Measurements from ENCODE around the gene UTP20. TPM values are rescaled to one million over a fixed set of nuclear protein-coding genes. Genes with fewer than 3 reads are reported as not detected.

UTP20 gene
- total RNA-seq, 1 donor from 2014 or later, result 21.4 TPM

- Mint-ChIP-seq H3K27ac (no peak overlapping the region), H3K36me3 (no peaks in the 10 kb centered on the region), H3K9me3 (no peaks in the 10 kb centered on the region), H3K4me3 (no peak overlapping the region), H3K27me3 (peaks cover 42% of the 10 kb centered on the region), H3K4me1 (ENCODE audit: unreplicated experiment) (peaks cover 3% of the 10 kb centered on the region)
- TF ChIP-seq, protein P1, sequence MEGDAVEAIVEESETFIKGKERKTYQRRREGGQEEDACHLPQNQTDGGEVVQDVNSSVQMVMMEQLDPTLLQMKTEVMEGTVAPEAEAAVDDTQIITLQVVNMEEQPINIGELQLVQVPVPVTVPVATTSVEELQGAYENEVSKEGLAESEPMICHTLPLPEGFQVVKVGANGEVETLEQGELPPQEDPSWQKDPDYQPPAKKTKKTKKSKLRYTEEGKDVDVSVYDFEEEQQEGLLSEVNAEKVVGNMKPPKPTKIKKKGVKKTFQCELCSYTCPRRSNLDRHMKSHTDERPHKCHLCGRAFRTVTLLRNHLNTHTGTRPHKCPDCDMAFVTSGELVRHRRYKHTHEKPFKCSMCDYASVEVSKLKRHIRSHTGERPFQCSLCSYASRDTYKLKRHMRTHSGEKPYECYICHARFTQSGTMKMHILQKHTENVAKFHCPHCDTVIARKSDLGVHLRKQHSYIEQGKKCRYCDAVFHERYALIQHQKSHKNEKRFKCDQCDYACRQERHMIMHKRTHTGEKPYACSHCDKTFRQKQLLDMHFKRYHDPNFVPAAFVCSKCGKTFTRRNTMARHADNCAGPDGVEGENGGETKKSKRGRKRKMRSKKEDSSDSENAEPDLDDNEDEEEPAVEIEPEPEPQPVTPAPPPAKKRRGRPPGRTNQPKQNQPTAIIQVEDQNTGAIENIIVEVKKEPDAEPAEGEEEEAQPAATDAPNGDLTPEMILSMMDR (conservative IDR thresholded peaks at IDR 0.05), result no peak
- no peak for DNase-seq (ENCODE audit: extremely low spot score, unreplicated experiment)
These were observed 3.5 kb upstream of the UTP20 start for GRCh38 chr12:101276433-101276832.

DNA sequence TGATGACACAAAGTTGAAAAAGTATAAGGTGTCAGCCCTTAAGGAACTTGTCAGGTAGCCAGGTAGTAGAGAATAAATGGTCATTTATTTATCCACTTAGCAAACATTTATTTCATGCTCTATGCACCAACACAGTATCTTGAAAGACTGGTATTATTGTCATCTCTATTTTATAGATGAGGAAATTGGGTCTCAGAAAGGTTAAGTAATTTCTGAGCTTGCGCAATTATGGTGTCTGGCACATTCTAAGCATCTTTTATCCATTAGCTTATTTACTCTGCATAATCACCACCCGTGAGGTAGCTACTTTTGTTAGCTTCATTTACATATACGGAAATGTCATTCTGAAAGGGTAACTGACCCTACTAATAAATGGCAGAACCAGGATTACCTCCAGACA, 2.5 kb upstream of the UTP20 start:
- no peak for DNase-seq (ENCODE audit: extremely low spot score, unreplicated experiment)
- Mint-ChIP-seq H3K27ac (no peak overlapping the region), H3K4me1 (ENCODE audit: unreplicated experiment) (peaks cover 3% of the 10 kb centered on the region), H3K9me3 (no peaks in the 10 kb centered on the region), H3K27me3 (peaks cover 37% of the 10 kb centered on the region), H3K4me3 (peak overlapping the region; percentile 49), H3K36me3 (peaks cover 4% of the 10 kb centered on the region)
- TF ChIP-seq, protein P1 (conservative IDR thresholded peaks at IDR 0.05), result no peak

DNA sequence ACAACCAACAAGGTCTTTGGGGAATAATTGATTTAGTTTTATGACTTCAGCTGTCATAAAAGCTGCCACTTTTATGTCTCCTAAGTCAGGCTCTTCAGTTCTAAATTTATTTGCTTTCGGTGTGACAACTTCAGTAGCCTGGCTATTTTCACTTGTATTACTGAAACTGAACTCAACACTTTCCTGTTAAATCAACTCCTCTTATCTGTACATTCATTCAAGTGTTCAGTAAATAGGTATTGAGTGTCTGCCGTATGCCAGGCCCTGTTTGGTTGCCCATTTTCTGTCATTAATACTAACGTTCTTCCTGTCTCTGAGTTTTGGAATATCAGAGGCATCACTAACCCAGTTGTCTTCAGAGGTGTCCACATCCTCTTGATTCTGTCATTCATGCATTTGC, 7.5 kb downstream of the UTP20 start:
- Mint-ChIP-seq H3K27ac (no peak overlapping the region), H3K36me3 (peaks cover 17% of the 10 kb centered on the region), H3K9me3 (no peaks in the 10 kb centered on the region), H3K4me3 (no peak overlapping the region), H3K4me1 (ENCODE audit: unreplicated experiment) (no peaks in the 10 kb centered on the region), H3K27me3 (no peaks in the 10 kb centered on the region)
- DNase-seq (ENCODE audit: extremely low spot score, unreplicated experiment), result no peak
- TF ChIP-seq, protein P1 (conservative IDR thresholded peaks at IDR 0.05), result no peak

GRCh38 chr12:101297661-101298060, 17.8 kb downstream of the UTP20 start:
- Mint-ChIP-seq H3K27me3 (no peaks in the 10 kb centered on the region), H3K4me3 (no peak overlapping the region), H3K27ac (no peak overlapping the region), H3K4me1 (ENCODE audit: unreplicated experiment) (peaks cover 5% of the 10 kb centered on the region), H3K9me3 (no peaks in the 10 kb centered on the region), H3K36me3 (peaks cover 37% of the 10 kb centered on the region)
- TF ChIP-seq, protein P1 (conservative IDR thresholded peaks at IDR 0.05), result no peak
- no peak for DNase-seq (ENCODE audit: extremely low spot score, unreplicated experiment)

GRCh38 chr12:101298426-101298825, 18.5 kb downstream of the UTP20 start:
- no peak for DNase-seq (ENCODE audit: extremely low spot score, unreplicated experiment)
- Mint-ChIP-seq H3K4me3 (no peak overlapping the region), H3K4me1 (ENCODE audit: unreplicated experiment) (peaks cover 5% of the 10 kb centered on the region), H3K27me3 (no peaks in the 10 kb centered on the region), H3K27ac (no peak overlapping the region), H3K9me3 (no peaks in the 10 kb centered on the region), H3K36me3 (peaks cover 42% of the 10 kb centered on the region)
- TF ChIP-seq, protein P1 (conservative IDR thresholded peaks at IDR 0.05), result no peak

- H3K27ac Mint-ChIP-seq, result peak overlapping the region; percentile 9
- peaks cover 5% of the 10 kb centered on the region for H3K4me1 Mint-ChIP-seq (ENCODE audit: unreplicated experiment)
- no peak for DNase-seq (ENCODE audit: extremely low spot score, unreplicated experiment)
- no peak overlapping the region for H3K4me3 Mint-ChIP-seq
- no peaks in the 10 kb centered on the region for H3K9me3 Mint-ChIP-seq
- TF ChIP-seq, protein P1 (conservative IDR thresholded peaks at IDR 0.05), result no peak
- H3K27me3 Mint-ChIP-seq, result no peaks in the 10 kb centered on the region
- peaks cover 43% of the 10 kb centered on the region for H3K36me3 Mint-ChIP-seq
These were observed 19.4 kb downstream of the UTP20 start for GRCh38 chr12:101299346-101299745.
